Measurements from ENCODE around the gene TBC1D14.
"Not testable (repeated sequence)": the region's sequence is repeated elsewhere in the genome, so short reads cannot be mapped to it uniquely, and the experiment has no call there.

The TBC1D14 gene

DNA sequence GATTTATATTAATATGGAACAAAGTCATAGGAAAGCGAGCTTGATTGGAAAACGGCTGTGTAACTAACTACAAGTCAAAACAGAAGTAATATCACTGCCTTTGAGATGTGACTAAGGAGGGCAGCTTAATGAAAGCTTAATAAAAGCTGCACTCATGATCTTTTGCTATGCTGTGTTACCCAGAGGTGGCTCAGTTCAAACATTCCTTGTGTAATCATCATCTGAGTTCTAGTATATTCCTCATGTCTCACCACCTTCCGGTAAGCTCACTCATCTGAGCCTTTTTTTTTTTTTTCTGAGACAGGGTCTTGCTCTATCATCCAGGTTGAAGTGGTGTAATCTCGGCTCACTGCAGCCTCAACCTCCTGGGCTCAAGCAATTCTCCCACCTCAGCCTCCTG, 153.2 kb downstream of the TBC1D14 start:
- no peak for DNase-seq (ENCODE audit: low spot score)

DNA sequence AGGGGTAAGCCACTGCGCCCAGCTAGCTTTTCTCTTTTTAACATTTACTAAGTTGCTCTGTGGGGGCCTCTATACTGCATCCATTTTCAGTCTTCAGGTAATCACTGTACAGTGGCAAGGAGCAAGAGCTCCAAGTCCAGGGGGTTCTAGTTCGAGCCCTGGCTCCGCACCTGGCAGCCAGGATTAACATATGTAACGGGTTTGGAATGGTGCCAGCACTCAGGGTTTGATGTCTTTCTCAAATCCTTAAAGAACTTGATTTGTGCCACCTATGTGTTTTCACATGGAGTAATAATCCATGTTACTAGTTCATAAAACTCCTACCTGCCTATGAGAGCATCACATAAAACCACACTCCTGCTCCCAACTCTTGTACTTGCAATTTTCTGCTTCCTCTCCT, 153.7 kb downstream of the TBC1D14 start:
- DNase-seq (ENCODE audit: low spot score), result no peak

DNA sequence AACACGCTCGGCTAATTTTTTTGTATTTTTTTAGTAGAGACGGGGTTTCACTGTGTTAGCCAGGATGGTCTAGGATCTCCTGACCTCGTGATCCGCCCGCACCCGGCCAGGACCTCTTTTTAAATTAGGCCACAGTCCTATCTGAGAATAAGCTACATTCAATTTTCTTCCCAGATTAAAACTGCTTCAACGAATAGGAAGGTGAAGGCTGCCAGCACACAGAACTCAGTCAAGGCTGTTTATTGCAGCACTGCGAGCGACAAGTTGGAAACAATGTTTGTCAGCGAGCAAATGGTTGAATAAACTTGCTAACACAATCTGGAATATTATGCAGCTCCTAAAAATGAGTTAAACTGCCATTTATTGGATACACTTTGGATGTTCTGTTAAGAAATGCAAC, 156.4 kb downstream of the TBC1D14 start:
- DNase-seq (ENCODE audit: low spot score), result no peak

DNA sequence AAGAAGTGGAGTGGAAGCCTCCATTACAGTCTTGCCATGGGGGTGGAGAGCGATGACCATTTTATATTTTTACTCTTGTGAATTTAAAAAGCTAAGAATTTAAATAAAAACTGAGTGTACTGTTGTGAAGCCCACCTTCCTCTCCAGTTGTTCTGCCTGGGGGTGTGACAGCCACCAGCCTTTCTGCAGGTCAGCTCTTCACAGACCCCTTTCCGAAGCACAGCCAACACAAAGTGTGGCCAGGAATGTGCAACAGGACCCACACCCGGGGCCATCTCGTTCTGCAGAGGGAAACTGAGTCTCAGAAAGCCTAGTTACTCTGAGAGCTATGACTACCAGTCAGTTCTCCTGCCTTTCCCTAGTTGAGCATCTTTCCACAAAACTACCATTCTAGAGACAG, 156.9 kb downstream of the TBC1D14 start:
- DNase-seq (ENCODE audit: low spot score), result no peak

DNA sequence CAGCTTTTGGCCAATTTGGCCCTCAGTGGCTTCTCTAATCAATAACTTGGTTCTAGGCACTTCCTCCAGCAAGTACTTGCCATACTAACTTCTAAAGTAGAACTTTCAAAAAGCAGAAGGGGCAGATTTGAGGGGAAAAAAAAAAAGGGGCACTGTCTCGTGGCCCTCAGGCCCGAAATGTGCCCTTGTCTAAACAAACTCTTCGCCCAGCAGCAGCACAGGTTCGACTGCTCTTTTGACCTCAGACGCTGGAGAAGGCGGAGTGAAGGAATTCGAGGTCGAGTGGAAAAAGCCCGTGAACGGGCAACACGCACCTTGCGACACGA, 157.5 kb downstream of the TBC1D14 start:
- no peak for DNase-seq (ENCODE audit: low spot score)

DNA sequence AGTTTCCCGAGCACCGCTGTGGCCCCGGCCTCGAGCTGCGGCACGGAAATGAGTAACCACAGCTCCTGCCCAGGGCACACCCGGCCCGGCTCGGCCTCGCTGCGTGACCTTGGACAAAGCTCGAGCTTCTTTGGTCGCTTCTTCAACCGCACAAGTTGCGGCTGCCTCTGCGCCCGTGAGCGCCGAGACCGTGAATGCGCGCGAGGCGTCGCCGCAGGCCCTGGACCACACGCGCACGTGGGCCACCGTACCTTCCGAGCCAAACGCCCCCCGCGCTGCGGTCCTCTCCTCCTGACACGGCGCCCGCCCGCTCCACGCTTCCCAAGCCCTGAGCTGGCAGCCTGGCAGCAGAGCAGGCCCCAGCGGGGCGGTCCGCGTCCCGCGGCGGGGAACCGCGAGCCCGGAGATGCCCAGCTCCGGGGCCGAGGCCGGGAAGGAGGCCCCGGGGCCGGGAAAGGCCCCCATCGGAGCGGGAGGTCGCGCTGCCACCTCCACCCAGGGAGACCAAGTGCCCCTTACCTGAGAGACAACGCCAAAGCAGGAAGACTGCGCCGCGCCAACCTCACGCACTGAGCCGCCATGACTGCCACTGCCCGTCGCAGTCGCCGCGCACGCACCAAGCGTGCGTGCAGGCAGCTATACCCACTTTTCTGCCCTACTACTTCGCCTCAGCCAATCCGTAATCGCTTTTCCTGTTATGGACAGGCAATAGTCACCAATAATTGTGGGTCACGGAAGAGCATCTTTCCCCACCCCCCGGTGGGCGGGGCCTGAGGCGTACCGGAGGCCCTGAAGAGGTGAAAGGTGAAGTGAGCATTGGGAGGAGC, 158.0 kb downstream of the TBC1D14 start, which contains the start of gene GRPEL1:
TSS of gene GRPEL1 (minus strand) at position 613 of the 827 bp plus-strand sequence. CDS start at position 581, 32 bp downstream.
- peak; percentile 100 for DNase-seq (ENCODE audit: low spot score)

DNA sequence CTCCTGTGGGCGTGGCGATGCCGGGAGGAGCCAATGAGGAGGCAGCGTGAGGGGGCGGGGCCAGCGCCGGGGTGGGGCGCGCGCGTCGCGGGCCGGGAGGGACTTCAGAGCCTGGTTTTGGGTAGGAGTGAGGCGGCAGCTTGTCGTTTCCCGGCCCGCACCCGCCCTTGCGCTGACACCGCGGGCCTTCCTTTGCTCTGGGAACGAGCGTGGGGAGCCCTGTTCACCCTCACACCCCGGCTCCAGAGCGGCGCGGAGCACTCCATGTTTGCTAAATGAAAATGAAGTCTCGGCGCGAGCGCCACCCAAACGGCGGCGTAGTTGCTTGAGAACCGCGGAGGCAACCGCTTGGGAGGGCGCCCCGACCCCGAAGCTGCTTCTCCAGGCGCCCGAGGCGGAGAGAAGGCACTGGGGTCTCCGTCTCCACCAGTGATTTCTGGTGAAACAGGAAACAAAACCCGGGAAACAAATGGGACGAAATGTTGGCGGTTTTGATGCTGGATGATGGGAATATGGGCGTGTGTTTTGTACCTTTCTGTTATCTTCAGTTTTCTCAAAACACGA, 158.7 kb downstream of the TBC1D14 start:
- DNase-seq (ENCODE audit: low spot score), result no peak

DNA sequence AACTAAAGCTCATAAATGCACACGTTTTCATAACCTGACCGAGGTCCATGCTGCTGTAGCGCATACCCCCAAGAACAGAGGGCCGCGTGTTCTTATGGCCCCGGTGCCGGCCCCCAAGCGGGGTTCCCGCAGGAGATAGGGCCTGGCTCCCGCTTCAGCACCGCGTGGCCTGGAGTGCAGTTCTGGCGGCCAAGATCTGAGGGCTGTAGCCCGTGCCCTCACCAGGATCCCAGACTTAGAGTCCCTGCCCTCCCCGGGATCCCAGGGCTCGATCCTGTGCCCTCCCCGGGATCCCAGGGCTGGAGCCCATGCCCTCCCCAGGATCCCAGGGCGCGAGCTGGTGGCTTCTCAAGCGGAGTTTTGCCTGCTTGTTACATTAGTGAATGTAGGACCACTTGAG, 159.3 kb downstream of the TBC1D14 start:
- DNase-seq (ENCODE audit: low spot score), result no peak

DNA sequence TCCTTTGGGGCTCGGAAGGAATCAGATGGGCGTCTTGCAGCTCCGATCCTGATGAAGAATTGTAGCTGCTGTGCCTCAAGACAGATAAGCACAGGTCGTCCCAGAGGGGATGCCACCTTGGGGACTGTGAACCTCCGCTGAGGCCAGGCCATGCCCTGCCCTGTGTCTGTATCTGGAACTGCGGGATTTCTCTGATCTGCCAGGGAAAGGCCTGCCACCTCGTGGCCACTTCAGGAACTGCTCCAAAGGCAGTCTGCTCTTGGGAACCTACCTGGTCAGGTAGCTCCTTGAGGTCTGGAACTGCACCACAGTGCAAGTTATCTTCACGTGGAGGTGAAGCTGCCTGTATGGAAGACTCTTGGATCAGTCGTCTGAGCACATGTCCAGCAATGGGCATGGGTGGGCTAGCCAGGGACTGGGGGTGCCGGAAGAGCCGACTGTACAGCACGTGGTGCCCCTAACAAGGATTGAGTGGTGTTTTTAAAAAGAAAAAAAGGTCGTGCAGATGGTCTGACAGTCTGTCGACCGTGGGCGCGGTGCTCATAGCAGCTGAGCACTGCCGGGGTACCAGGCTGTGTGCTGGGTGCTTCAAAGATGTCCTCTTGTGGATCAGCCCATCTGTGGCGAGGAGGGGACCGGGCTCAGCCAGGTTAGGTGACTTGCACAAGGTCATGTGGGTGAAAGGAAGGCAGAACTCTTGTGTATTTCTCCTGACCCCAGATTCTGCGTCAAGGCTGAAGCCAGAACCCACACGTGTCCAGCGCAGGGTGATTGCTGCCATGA, 161.3 kb downstream of the TBC1D14 start:
- DNase-seq (ENCODE audit: low spot score), result peak; percentile 74

DNA sequence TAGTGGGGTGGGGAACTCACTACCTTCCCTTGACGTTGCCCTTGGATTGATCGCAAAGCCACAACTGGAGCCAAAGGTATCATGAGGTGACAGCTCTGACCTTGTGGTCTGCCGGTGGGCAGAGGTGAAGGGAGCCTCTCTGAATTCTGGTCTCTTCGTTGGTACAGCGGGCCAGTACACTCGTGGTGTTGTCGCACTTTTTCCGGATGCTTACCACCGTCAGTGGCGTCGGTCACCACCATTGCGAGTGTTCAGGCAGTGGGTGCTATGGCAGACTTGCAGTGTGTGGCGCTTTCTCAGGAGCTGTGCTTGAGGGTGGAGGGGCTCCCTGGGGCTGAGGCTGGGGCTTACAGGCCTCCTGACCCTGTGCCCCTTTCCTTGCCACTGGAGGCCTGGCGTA, 163.4 kb downstream of the TBC1D14 start:
- DNase-seq (ENCODE audit: low spot score), result no peak

DNA sequence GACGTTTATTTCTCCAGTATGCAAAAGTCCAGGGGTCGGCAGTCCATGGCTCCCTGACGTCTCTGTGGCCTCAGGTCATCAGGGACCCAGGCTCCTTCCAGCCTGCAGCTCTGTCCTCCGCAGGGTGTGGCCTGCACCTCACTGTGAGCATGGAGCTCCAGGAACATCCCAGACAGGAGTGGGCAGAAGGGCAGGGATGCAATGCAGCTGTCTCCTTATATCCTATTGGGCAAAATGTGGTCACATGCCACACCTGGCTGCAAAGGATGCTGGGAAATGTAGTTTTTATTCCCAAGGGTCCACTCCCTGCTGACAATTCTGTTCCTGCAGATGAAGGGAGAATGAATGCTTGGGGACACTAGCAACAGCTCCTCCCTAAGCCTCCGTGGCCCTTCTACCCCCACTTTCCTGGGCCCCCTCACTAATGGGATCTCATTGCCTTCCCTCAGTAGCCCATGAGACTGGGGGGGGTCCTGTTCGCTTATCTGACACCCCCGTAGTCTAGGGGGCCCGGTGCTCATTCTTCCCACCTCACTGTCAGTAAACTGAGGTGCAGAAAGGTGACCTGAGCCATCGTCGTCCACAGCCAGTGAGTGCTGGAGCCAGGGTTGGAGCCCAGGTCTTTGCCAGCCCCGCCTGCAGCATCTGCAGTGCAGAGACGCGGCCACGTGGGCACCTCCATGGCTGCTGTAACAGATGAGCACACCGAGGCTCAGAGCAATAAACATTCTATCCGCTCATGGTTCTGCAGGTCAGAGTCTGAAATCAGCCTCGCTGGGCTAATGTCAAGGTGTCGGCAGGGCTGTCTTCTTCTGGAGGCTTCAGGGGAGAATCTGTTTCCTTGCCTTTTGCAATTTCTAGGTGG, 164.1 kb downstream of the TBC1D14 start:
- no peak for DNase-seq (ENCODE audit: low spot score)

DNA sequence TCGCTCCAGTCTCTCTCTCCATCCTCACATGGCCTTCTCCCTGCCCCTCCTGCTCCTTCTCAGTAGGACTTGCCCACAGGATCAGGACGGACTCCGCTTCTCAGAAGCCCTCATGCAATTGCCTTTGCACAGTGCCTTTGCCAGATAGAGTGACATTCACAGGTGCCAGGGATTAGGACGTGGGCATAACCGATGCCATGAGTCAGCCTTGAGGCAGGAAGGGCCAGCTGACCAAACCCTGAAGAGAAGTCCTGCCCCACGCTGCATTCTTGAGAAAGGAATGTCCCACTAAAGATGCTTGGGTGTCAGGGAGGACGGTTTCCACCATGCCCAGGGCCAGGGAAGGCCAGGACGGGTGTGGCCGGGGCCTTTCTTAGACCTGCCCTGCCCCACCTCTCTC, 164.8 kb downstream of the TBC1D14 start:
- no peak for DNase-seq (ENCODE audit: low spot score)

DNA sequence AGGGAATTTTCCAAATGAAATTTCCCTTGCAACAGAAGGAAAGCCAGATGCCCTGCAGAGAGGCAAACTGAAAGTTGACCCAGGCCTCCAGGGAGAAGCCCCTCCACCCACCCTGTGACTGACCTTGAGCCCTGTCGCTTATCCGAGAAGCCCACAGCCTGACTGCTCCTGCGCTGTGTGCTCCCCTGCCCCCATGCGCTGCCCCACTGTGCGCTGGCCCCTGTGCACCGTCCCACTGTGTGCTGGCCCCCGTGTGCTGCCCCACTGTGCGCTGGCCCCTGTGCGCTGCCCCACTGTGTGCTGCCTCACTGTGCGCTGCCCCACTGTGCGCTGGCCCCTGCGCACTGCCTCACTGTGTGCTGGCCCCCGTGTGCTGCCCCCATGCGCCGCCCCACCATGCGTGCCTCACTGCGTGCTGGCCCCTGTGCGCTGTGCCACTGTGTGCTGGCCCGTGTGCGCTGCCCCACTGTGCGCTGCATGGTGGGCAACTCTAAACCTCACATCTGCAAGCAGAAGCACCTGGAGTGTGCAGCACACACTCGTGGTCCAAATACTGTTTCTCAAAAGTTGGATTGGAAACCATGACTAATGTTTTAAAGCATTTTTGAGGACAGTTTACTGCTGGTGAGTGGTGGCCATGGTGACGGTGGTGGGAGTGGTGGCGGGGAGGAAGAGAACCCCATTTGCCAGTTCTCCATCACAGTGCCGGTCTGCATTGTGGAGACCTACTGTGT, 166.5 kb downstream of the TBC1D14 start:
- DNase-seq (ENCODE audit: low spot score), result no peak

DNA sequence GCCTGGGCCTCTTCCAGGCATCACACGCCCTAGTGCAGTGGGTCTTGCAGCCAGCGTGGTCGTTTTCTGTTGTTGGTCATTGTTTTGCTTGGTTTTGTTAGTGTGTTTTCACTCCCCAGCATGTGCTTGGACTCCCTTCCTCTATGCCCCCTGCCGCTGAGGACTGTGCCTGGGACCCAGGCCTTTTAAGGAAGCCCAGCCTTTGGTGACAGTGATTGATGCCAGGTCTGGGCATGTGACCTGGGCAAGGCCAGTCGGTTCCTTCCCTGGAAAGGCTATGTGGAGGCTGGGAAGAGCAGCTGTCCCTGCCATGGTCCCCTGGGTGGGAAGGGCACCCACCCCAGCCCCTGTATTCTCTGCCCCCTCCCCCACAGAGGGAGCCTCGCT, 167.1 kb downstream of the TBC1D14 start:
- DNase-seq (ENCODE audit: low spot score), result no peak

DNA sequence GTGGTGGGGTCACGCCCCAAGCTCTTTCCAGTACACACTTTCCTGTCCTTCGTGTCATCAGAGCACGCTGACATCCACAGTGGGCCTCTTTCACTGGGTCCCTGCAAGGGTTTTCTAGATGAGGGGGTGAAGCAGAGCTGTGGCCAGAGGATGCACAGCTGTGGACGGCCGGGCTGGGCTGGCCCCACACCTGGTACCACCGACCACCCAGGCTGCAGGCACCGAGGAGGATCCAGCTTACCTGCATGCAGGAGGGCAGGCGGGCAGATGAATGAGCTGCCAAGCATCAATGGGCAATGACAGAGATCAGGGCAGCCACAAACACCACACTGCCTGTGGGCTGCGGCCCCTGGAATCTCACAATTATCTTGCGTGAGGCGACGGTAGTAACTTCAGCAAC, 167.7 kb downstream of the TBC1D14 start:
- no peak for DNase-seq (ENCODE audit: low spot score)

DNA sequence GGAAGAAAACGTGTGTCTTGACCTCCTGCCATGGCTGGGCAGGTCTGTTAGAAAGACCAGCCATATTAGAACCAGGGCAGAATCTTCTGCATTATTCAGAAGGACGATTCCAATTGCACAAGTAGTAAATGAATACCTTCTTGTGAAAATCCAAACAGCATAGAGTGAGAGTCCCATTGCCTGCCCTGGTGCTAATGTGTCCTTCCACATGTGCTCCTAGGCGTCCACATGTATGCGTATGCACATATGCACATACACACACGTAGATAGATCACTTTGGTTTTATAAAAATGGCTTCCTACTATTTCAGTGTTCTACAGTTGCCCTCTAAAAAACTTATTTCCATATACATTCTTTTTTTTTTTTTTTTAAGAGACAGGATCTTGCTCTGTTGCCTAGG, 168.4 kb downstream of the TBC1D14 start:
- DNase-seq (ENCODE audit: low spot score), result no peak

DNA sequence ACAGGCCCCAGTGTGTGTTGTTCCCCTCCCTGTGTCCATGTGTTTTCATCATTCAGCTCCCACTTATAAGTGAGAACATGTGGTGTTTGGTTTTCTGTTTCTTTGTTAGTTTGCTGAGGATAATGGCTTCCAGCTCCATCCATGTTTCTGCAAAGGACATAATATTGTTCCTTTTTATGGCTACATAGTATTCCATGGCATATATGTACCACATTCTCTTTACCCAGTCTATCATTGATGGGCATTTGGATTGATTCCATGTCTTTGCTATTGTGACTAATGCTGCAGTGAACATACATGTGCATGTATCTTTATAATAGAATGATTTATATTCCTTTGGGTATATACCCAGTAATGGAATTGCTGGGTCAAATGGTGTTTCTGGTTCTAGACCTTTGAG, 169.9 kb downstream of the TBC1D14 start:
- DNase-seq (ENCODE audit: low spot score), result not testable (repeated sequence)

DNA sequence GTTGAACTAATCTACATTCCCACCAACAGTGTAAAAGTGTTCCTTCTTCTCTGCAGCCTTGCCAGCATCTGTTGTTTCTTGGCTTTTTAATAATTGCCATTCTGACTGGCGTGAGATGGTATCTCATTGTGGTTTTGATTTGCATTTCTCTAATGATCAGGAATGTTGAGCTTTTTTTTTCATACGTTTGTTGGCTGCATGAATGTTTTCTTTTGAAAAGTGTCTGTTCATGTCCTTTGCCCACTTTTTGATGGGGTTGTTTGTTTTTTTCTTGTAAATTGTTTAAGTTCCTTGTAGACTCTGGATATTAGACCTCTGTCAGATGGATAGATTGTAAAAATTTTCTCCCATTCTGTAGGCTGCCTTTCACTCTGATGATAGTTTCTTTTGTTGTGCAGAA, 170.3 kb downstream of the TBC1D14 start:
- not testable (repeated sequence) for DNase-seq (ENCODE audit: low spot score)

Data from putamen (tissue), 1 donor.